ENCODE measurements around the gene TRAPPC3.
"Not testable (repeated sequence)": the region's sequence is repeated elsewhere in the genome, so short reads cannot be mapped to it uniquely, and the experiment has no call there.

TRAPPC3 gene

GRCh38 chr1:36149237-36149972 is at the start of gene TRAPPC3:
TSS of gene TRAPPC3 (minus strand) at chr1:36149486. CDS start at chr1:36149378, 108 bp downstream.
- peak; percentile 90 for FAIRE-seq
- peak; percentile 100 for DNase-seq (ENCODE audit: low spot score)

DNA sequence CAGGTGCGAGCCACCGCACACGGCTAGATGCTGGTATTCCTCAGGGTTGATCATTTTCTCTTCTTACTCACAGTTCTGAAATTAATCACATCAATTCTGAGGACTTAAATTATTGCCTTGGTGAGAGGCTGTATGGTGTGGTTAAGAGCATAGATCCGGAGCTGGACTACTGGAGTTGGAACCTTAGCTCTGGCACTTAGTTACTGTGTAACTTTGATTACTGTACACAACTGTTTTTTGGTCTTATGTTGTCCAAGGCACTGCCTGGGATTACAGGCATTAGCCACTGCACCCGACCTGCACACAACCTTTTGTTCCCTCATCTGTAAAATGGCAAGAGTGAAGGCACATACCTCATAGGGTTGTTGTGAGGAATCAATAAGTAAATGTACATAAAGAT is 49.4 kb upstream of the TRAPPC3 start:
- no peak for DNase-seq (ENCODE audit: low spot score)
- no peak for FAIRE-seq

DNA sequence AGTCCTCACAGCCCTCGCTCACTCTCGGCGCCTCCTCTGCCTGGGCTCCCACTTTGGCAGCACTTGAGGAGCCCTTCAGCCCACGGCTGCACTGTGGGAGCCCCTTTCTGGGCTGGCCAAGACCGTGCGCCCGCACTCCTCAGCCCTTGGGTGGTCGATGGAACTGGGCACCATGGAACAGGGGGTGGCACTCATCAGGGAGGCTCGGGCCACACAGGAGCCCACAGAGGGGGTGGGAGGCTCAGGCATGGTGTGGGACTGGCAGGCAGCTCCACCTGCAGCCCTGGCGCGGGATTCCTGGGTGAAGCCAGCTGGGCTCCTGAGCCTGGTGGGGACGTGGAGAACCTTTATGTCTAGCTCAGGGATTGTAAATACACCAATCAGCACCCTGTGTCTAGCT is 47.5 kb upstream of the TRAPPC3 start:
- DNase-seq (ENCODE audit: low spot score); FAIRE-seq: not testable (repeated sequence)

DNA sequence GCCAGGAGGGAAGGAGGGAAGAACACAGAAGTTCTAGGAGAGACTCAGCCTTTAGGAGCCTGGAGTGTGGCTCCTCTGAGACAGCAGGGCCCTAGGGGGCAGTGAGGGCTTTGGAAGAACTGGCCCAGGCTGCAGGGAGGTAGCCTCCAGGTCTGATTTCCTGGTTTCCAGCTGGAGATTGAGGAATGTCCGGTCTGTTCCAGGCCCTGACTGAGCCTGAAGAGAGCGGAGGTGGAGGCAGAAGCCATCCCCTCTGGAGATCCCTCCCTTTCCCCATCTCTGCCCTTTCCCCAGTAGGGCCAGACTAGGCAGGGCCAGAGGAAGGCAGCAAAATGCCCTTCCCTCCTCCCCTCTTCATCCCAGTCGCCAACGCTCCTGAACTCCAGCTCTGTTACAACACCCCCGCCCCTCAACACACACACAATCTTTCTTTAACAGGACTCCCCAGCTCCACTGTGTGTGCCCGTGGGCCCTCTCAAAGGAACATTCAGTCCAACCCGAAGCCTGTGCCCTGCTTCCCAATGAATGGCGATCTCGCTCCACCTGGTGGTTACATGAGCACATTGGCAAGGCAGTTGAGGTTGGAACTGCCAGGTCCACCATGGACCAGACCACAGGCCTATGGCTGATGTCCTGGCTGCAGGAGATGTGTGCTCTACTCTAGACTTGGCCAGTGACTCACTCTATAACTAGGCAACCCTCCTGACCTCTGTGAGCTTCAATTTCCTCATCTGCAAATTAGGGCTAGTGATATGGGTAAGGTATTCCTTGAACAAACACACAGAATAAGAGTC is 38.7 kb upstream of the TRAPPC3 start:
- DNase-seq (ENCODE audit: low spot score) (peak; percentile 83), FAIRE-seq (peak; percentile 75)

DNA sequence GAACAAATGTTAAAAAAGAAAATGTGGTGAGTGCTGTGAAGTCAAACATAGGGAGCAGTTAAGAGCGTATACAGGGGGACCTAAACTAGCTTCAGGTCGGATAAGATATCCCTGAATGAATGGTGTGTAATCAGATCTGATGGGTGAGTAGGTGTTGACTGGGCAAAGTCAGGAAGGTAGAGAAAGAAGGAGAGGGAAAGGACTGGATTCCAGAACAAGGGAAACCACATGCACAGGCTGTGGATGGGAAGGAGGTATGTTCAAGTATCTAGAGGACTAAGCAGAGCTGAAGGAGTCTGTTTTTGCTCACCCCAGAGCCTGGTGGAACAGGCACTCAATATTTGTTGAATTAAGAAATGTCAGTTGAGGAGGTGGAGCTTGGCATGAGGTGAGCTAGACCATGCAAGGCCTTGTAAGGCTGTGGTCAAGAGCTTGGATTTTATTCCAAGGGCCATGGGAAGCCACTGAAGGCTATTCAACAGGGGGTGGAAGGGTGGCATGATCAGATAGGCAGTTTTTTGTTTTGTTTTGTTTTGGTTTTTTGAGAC is 34.1 kb upstream of the TRAPPC3 start:
- DNase-seq (ENCODE audit: low spot score) (no peak), FAIRE-seq (no peak)

- no peak for FAIRE-seq
- no peak for DNase-seq (ENCODE audit: low spot score)
Measured at GRCh38 chr1:36182734-36183133, 33.4 kb upstream of the TRAPPC3 start.

DNA sequence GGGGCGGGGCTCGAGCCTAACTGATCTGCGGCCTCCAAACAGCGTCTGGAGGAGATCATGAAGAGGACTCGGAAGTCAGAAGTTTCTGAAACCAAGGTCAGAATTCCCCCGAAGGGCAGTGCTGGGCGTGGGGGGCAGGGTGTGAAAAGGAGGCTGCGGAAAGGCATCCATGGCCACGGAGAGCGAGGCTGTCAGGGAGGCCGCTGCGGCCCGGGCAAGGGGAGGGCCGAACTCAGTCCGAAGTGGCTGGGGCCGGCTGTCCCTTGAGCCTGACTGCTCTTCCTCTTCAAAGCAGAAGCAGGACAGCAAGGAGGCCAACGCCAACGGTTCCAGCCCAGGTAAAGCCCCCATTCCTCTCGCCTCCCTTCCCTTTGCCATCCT is 29.9 kb upstream of the TRAPPC3 start:
- FAIRE-seq (no peak), DNase-seq (ENCODE audit: low spot score) (no peak)

GRCh38 chr1:36178471-36179219 is 29.4 kb upstream of the TRAPPC3 start:
- FAIRE-seq (no peak), DNase-seq (ENCODE audit: low spot score) (no peak)

- FAIRE-seq = no peak
Measured at GRCh38 chr1:36177589-36178431, 28.5 kb upstream of the TRAPPC3 start.

DNA sequence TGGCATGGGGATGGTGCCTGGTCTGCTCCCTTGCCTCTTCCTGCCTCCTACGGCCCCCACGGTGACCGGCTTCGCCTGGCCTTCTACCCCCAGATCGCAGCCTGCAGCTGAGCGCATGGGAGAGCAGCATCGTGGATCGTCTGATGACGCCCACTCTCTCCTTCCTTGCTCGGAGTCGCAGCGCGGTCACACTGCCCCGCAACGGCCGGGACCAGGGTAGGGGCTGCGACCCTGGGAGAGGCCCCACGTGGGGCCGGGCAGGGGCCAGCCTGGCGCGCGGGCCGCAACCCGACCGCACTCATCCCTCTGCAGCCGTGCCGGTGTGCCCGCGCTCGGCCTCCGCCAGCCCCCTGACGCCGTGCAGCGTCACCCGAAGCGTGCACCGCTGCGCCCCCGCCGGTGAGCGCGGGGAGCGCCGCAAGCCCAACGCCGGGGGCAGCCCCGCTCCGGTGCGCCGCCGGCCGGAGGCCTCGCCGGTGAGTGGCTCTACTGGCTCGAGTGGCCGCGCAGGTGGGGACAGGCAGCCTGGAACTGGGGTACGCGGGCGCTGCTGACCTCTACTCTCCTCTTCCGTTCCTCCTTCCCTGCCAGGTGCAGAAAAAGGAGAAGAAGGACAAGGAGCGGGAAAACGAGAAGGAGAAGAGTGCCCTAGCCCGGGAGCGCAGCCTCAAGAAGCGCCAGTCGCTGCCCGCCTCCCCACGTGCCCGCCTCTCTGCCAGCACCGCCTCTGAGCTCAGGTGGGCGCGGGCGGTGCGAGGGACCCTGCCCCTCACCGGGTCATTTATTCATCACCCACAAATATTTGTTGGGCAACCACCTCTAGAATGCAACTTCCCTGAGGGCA is 27.0 kb upstream of the TRAPPC3 start:
- no peak for FAIRE-seq
- no peak for DNase-seq (ENCODE audit: low spot score)

More at GRCh38 chr1:36177589-36178431, 28.5 kb upstream of the TRAPPC3 start:
- no peak for DNase-seq (ENCODE audit: low spot score)

GRCh38 chr1:36175137-36176095 is 26.1 kb upstream of the TRAPPC3 start:
- no peak for DNase-seq (ENCODE audit: low spot score)
- FAIRE-seq = no peak

GRCh38 chr1:36174713-36175112 is 25.4 kb upstream of the TRAPPC3 start:
- FAIRE-seq (no peak), DNase-seq (ENCODE audit: low spot score) (no peak)

DNA sequence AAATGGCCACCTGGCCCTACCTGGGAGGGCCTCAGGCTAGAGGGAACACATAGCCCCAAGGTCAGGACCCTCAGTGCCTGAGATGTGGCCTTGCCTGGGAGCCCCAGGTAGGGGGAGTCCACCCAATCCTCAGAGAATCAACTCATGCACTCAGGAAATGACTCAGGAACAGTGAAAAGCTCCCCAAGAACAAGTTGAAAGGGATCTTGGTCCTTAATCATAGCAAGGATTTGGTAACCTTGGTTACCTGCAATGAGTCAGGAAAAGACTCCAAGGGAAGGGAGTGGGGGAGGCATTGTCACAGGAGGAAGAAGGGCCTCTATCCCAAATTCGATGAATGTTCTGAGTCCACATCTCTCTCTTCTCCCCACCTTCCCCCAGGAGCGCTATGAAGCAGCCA is 23.7 kb upstream of the TRAPPC3 start:
- peak; percentile 78 for DNase-seq (ENCODE audit: low spot score)
- peak; percentile 47 for FAIRE-seq

GRCh38 chr1:36172017-36172747 is 22.9 kb upstream of the TRAPPC3 start:
- FAIRE-seq (no peak), DNase-seq (ENCODE audit: low spot score) (no peak)

DNA sequence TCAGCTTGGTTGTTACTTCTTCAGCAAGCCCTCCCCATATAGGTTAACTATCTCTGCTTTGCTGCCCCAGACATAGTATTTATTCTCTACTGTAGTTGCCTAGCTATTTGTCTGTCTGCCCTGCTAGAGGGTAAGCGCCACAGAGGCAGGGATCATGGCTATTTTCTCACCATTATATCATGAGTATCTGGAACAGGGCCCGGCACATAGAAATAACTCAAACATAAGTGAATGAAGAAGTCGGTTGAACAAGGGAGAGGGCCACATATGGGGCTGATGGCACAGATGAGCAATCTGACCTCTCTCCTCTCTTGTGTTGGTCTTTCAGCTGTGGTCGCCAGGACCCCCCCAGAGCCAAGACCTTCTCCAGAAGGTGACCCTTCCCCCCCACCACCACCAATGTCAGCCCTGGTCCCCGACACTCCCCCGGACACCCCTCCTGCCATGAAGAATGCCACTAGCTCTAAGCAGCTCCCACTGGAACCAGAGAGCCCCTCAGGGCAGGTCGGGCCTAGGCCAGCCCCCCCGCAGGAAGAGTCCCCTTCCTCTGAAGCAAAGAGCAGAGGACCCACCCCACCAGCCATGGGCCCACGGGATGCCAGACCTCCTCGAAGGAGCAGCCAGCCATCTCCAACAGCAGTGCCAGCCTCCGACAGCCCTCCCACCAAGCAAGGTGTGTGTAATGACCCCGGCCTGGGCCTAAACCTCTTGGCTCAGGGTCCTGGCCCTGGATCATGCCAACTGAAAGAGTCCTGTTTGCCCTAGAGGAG is 21.5 kb upstream of the TRAPPC3 start:
- DNase-seq (ENCODE audit: low spot score) = no peak
- no peak for FAIRE-seq

- no peak for FAIRE-seq
- DNase-seq (ENCODE audit: low spot score) = no peak
Measured at GRCh38 chr1:36168514-36168913, 19.2 kb upstream of the TRAPPC3 start.
